Pancreas (tissue), 10 donors: ENCODE measurements around the gene RNPEPL1. TPM values are rescaled to one million over a fixed set of nuclear protein-coding genes. Genes with fewer than 3 reads are reported as not detected.

ENCODE experiments used
- ATAC-seq, 4 donors: fragments of 200-7000 bp; cut with Tn5 transposase; one replicate each; pipeline versions ENCODE4 v1.8.0 to v1.9.1; 2020; ENCODE audit warnings: mild to moderate bottlenecking in 4 of 4, moderate library complexity in 4 of 4
- DNase-seq, 6 donors: peaks; one replicate each; pipeline ENCODE4 v3.0.0-alpha.2; 2020
- FAIRE-seq: peaks from 2 replicates; lab custom pipeline; 2012; peaks lifted over from hg19 to GRCh38; lab: Jason Lieb, UNC
- H3K27ac ChIP-seq, 4 donors: fragments of 200-600 bp; sonication (generic); 1 replicate in 3 of 4; 2 replicates in 1 of 4; pipeline versions ENCODE4 v1.5.0 to v1.8.0; 2020
- H3K27me3 ChIP-seq, 4 donors: fragments of 200-600 bp; one replicate each; pipeline ENCODE4 v1.8.0; 2021
- H3K36me3 ChIP-seq, 3 donors: fragments of 200-600 bp; sonication (generic) in 1 of 3; one replicate each; pipeline versions ENCODE4 v1.5.0 to v1.8.0; 2020 to 2021
- H3K4me1 ChIP-seq, 3 donors: fragments of 200-600 bp; one replicate each; pipeline ENCODE4 v1.8.0; 2021
- H3K4me3 ChIP-seq, 4 donors: fragments of 200-600 bp; sonication (generic) in 2 of 4; one replicate each; pipeline versions ENCODE4 v1.5.0 to v1.8.0; 2020 to 2021
- H3K9me3 ChIP-seq, 4 donors: fragments of 200-600 bp; one replicate each; pipeline ENCODE4 v1.8.0; 2021
- WGBS, 2 donors: extraction: QIAGEN DNeasy Blood & Tissue Kit; methylation state at CpG; one replicate each; pipeline ENCODE4 v1.1.7; 2013; 5-methylcytosine and 5-hydroxymethylcytosine counted together
- intact Hi-C, 3 donors: fragments of 100-400 bp; cut with DNase I; formaldehyde crosslinking; loops; one replicate each; pipeline versions ENCODE4 v1.11.1 to v1.14.2; 2022
- polyA plus RNA-seq, 2 donors: library from polyadenylated mRNA; stranded (reverse); fragments of 200-250 nt; gene quantifications; one replicate each; pipeline ENCODE4 v1.2.3, GENCODE V29; 2013
- total RNA-seq, 6 donors: library from RNA; stranded (reverse); fragmentation: NEBNext Ultra II Directional in 4 of 6; extraction: Animal tissue kit (Norgen Biotek cat#: 25700) in 4 of 6; gene quantifications; one replicate each; pipeline versions ENCODE4 v1.2.1 to v1.2.4, GENCODE V29; 2021 to 2023
- TF ChIP-seq, protein P1 (sequence below), 4 donors: fragments of 200-600 bp; sonication (generic) in 3 of 4; IDR thresholded peaks; one replicate each; pipeline versions ENCODE4 v1.5.0 to v1.8.0; 2021; ENCODE audit warnings: antibody characterized with exemption in 4 of 4
- donor health status: healthy with polysubstance abuse.
- donor health status: DM: no; HTN: no; CAD: no; lungs with moderate emphysema.
- donor health status: DM: no; HTN: no; CAD: no.
- donor health status: control.
- donor health status: control.
- donor health status: Bipolar disorder and iron deficiency.
- donor health status: DM: yes; HTN: yes; CAD: no.
- donor health status: DM: no; HTN: no; CAD: no.
- donor health status: DM: no; HTN: no; CAD: no.
- donor health status: DM: yes; HTN: yes; CAD: no.

Gene RNPEPL1
- total and polyA plus RNA-seq, 8 donors, result 37.1 to 195 (median 43.9) TPM

DNA sequence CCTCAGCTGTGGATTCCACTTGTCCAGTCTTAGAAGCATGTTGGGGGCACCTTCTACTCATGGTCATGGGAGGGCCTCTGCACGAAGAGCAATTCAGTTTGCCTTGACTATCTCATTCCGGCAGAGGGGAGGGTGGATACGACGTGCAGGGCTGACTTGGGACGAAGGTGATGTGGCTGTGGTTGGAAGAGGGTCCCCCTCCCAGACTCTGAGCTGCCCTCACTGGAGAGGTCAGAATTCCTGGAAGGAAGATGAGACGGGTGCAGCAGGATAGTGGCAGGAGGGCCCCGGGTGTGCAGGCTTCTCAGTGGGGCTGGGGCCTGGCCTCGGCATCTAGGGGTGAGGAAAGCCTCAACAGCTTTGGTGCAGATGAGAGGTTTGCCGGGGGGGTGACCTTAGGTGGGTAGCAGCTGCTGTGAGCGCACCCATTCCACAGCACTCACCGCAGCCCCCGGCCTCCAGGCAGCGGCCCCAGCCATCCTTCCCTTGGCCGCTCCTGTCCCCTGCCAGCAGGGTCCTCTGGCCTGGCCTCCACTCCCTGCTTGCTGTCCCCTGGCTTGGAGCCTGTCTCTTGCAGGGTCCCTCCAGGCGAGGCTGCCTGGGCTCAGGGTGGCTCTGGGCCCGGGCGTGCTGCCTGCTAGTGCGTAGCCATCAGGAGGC is 3.2 kb downstream of the RNPEPL1 start:
- no peak overlapping the region for H3K4me3 ChIP-seq
- no peaks in the 10 kb centered on the region for H3K9me3 ChIP-seq
- intact Hi-C loops, result no loop called here
- H3K27me3 ChIP-seq, result no peaks in the 10 kb centered on the region
- FAIRE-seq (no peak), DNase-seq (peak in 2 of 6 donors; percentile 47 to 78), ATAC-seq (no peak)
- TF ChIP-seq, protein P1, sequence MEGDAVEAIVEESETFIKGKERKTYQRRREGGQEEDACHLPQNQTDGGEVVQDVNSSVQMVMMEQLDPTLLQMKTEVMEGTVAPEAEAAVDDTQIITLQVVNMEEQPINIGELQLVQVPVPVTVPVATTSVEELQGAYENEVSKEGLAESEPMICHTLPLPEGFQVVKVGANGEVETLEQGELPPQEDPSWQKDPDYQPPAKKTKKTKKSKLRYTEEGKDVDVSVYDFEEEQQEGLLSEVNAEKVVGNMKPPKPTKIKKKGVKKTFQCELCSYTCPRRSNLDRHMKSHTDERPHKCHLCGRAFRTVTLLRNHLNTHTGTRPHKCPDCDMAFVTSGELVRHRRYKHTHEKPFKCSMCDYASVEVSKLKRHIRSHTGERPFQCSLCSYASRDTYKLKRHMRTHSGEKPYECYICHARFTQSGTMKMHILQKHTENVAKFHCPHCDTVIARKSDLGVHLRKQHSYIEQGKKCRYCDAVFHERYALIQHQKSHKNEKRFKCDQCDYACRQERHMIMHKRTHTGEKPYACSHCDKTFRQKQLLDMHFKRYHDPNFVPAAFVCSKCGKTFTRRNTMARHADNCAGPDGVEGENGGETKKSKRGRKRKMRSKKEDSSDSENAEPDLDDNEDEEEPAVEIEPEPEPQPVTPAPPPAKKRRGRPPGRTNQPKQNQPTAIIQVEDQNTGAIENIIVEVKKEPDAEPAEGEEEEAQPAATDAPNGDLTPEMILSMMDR (IDR thresholded peaks at IDR 0.05), result no peak
- peaks cover 15 to 26% (median 22%) of the 10 kb centered on the region in 3 donors for H3K4me1 ChIP-seq
- 90 to 95% methylated on average over 14 to 18 of the region's 18 CpGs for WGBS, 2 donors
- H3K27ac ChIP-seq, result no peak overlapping the region
- peaks cover 0 to 21% (median 11%) of the 10 kb centered on the region in 3 donors for H3K36me3 ChIP-seq

DNA sequence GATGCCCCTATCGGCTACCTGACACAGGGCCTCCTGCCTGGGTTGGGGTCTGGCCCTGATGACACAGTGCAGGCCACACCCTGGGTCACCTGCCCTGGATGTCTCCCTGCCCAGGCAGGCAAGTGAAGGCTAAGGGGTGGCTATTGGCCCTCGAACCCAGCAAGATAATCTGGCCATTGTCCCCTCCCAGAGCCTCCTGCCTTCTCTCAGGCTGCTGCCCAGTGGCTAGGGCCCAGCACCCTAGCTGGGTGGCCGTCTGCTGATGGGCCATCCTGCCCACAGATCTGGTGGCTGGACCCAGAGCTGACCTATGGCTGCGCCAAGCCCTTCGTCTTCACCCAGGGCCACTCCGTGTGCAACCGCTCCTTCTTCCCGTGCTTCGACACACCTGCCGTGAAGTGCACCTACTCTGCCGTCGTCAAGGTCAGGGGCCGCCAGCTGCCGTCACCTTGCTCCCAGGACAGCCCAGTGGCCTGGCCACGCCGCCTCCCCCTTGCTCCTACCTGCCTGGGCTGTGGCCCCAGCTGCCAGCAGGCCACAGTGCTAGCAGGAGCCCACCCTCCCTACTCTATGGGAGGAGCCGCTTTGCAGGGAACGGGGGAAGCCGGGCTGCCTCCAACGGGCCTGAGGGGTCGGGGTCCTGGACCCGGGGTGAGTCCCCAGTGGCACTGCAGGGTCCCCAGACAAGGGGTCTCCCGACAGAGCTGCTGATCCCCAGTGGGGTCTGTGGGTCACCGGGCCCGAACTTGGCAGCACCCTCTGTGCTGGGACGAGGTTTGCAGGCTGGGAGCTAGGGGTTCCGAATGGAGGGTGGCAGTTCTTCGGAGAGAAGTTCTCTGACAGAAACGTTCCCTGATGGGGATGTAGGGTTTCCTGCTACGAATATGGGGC is 4.1 kb downstream of the RNPEPL1 start:
- DNase-seq (peak in 3 of 6 donors; percentile 47 to 83 (median 59)), FAIRE-seq (no peak), ATAC-seq (no peak)
- Histone ChIP-seq H3K9me3 (no peaks in the 10 kb centered on the region), H3K27me3 (no peaks in the 10 kb centered on the region), H3K27ac (no peak overlapping the region), H3K4me1 (peaks cover 7 to 18% (median 13%) of the 10 kb centered on the region in 3 donors), H3K36me3 (peaks cover 0 to 30% (median 16%) of the 10 kb centered on the region in 3 donors), H3K4me3 (no peak overlapping the region)
- WGBS, 2 donors, result 76 to 80% methylated on average over 30 of the region's 30 CpGs
- intact Hi-C loops, result no loop called here
- TF ChIP-seq, protein P1 (IDR thresholded peaks at IDR 0.05), result no peak

DNA sequence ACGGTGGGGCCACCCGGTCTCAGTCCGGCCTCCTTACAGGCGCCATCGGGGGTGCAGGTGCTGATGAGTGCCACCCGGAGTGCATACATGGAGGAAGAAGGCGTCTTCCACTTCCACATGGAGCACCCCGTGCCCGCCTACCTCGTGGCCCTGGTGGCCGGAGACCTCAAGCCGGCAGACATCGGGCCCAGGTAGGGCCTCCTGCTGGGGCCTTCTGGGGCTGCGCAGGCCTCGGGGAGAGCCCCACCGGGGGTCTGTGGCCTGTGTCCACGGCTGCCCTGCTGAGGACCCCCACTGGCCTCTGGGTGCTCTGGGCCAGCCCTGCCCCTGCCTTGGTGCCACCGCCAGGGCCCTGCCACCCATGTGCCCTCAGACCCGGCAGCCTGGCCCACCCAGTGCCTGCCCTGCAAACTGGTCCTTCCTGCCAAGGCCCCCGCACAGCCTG is 4.8 kb downstream of the RNPEPL1 start:
- 90 to 93% methylated on average over 18 to 20 of the region's 20 CpGs for WGBS, 2 donors
- H3K4me1 ChIP-seq, result peaks cover 5 to 16% (median 10%) of the 10 kb centered on the region in 3 donors
- FAIRE-seq, result no peak

DNA sequence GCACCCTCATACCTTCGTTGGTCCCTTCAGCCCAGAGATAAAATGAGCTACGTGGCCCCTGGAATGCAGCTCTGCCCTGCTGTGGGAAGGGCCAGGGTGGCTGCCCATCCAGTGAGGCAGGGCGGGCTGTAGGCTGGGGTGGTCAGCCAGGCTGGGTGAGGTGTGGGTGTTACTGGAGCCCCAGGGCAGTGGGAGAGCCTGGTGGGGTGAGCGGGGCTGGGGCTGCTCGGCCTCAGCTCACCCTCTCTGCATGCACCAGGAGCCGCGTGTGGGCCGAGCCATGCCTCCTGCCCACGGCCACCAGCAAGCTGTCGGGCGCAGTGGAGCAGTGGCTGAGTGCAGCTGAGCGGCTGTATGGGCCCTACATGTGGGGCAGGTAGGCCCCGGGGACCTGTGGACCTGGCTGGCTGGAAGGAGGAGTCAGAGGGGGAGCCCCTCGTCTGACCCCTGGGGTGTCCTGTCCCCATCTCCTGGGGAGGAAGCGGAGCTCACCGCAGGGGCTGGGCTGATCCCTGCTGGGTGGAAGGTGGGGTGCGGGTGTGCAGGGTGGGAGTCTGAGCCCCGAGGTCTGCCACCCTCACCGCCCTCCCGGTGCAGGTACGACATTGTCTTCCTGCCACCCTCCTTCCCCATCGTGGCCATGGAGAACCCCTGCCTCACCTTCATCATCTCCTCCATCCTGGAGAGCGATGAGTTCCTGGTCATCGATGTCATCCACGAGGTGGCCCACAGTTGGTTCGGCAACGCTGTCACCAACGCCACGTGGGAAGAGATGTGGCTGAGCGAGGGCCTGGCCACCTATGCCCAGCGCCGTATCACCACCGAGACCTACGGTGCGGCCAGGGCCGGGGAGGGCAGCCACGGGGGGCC is 5.5 kb downstream of the RNPEPL1 start:
- H3K27ac ChIP-seq, result no peak overlapping the region
- intact Hi-C loops, result no loop called here
- peaks cover 5 to 16% (median 10%) of the 10 kb centered on the region in 3 donors for H3K4me1 ChIP-seq
- ATAC-seq, result no peak
- TF ChIP-seq, protein P1 (IDR thresholded peaks at IDR 0.05), result no peak
- no peak for FAIRE-seq
- H3K4me3 ChIP-seq, result no peak overlapping the region
- no peaks in the 10 kb centered on the region for H3K27me3 ChIP-seq
- 91 to 93% methylated on average over 36 to 37 of the region's 37 CpGs for WGBS, 2 donors
- DNase-seq, result peak in 3 of 6 donors; percentile 34 to 78 (median 56)
- H3K9me3 ChIP-seq, result no peaks in the 10 kb centered on the region
- peaks cover 0 to 30% (median 16%) of the 10 kb centered on the region in 3 donors for H3K36me3 ChIP-seq

More for the DNA sequence above, 4.8 kb downstream of the RNPEPL1 start:
- ATAC-seq (no peak), DNase-seq (peak in 3 of 6 donors; percentile 41 to 78 (median 56))
- H3K27ac ChIP-seq, result no peak overlapping the region
- intact Hi-C loops, result no loop called here
- no peaks in the 10 kb centered on the region for H3K27me3 ChIP-seq
- peaks cover 0 to 30% (median 16%) of the 10 kb centered on the region in 3 donors for H3K36me3 ChIP-seq
- H3K4me3 ChIP-seq, result no peak overlapping the region
- no peaks in the 10 kb centered on the region for H3K9me3 ChIP-seq
- TF ChIP-seq, protein P1 (IDR thresholded peaks at IDR 0.05), result no peak
